Mesenchymal stem cell (in vitro differentiated cells and primary cell): Measurements from ENCODE around the gene FERMT2.

ENCODE experiments used
- DNase-seq: peaks from one replicate; pipeline ENCODE4 v3.0.0-alpha.2; 2013
- H2AFZ ChIP-seq: one replicate; pipeline ENCODE4 v1.6.1; 2013; ENCODE audit warnings: low read depth, mild to moderate bottlenecking, control low read depth, inconsistent platforms, low read length, moderate library complexity
- H2AK5ac ChIP-seq: 2 replicates; pipeline ENCODE4 v1.6.1; 2013; ENCODE audit warnings: low read length, moderate library complexity, mild to moderate bottlenecking, inconsistent platforms; ENCODE audit not compliant: severe bottlenecking
- H2BK120ac ChIP-seq: one replicate; pipeline ENCODE4 v1.6.1; 2013; ENCODE audit warnings: low read depth, mild to moderate bottlenecking, inconsistent platforms, low read length, moderate library complexity
- H2BK12ac ChIP-seq, 2 experiments: one replicate each; pipeline ENCODE4 v1.6.1; 2013; ENCODE audit warnings: inconsistent platforms in 2 of 2, low read length in 2 of 2, mild to moderate bottlenecking in 2 of 2, moderate library complexity in 2 of 2, control low read depth in 1 of 2
- H2BK15ac ChIP-seq: one replicate; pipeline ENCODE4 v1.6.1; 2013; ENCODE audit warnings: mild to moderate bottlenecking, low read depth, inconsistent platforms; ENCODE audit not compliant: poor library complexity, severe bottlenecking
- H2BK5ac ChIP-seq: 2 replicates; pipeline ENCODE4 v1.6.1; 2013; ENCODE audit warnings: low read depth, mild to moderate bottlenecking, low read length, control low read depth, inconsistent platforms; ENCODE audit not compliant: poor library complexity, severe bottlenecking
- H3K14ac ChIP-seq, 2 experiments: one replicate each; pipeline ENCODE4 v1.6.1; 2013; ENCODE audit warnings: inconsistent platforms in 2 of 2, low read length in 2 of 2, control low read depth in 1 of 2, mild to moderate bottlenecking in 1 of 2, moderate library complexity in 1 of 2
- H3K18ac ChIP-seq, 2 experiments: one replicate each; pipeline ENCODE4 v1.6.1; 2013; ENCODE audit warnings: inconsistent platforms in 2 of 2, low read length in 2 of 2, control low read depth in 1 of 2, low read depth in 1 of 2, mild to moderate bottlenecking in 1 of 2
- H3K23ac ChIP-seq, 2 experiments: one replicate each; pipeline ENCODE4 v1.6.1; 2013; ENCODE audit warnings: inconsistent platforms in 2 of 2, low read length in 2 of 2, mild to moderate bottlenecking in 2 of 2, moderate library complexity in 2 of 2, control low read depth in 1 of 2
- H3K27ac ChIP-seq: 2 replicates; pipeline ENCODE4 v1.5.1; 2013; ENCODE audit warnings: mild to moderate bottlenecking, moderate library complexity, low read length, control low read depth, inconsistent platforms; ENCODE audit not compliant: poor library complexity, severe bottlenecking
- H3K27me3 ChIP-seq, 2 experiments: 2 replicates each; pipeline versions ENCODE4 v1.6.1 to v1.7.0; 2013; ENCODE audit warnings: low read length in 2 of 2, mild to moderate bottlenecking in 2 of 2, moderate library complexity in 2 of 2, control low read depth in 1 of 2, inconsistent platforms in 1 of 2; ENCODE audit not compliant: control insufficient read depth in 1 of 2, insufficient read depth in 1 of 2
- H3K36me3 ChIP-seq, 2 experiments: 2 replicates each; pipeline versions ENCODE4 v1.6.1 to v1.7.0; 2013; ENCODE audit warnings: low read length in 2 of 2, control low read depth in 1 of 2, inconsistent platforms in 1 of 2, low read depth in 1 of 2, mild to moderate bottlenecking in 1 of 2; ENCODE audit not compliant: insufficient read depth in 2 of 2, control insufficient read depth in 1 of 2
- H3K4ac ChIP-seq, 2 experiments: one replicate each; pipeline ENCODE4 v1.6.1; 2013; ENCODE audit warnings: inconsistent platforms in 2 of 2, low read length in 2 of 2, mild to moderate bottlenecking in 2 of 2, moderate library complexity in 2 of 2, control low read depth in 1 of 2, low read depth in 1 of 2
- H3K4me1 ChIP-seq: 2 replicates; pipeline ENCODE4 v1.6.1; 2013; ENCODE audit warnings: low read depth, low read length, control low read depth; ENCODE audit not compliant: control insufficient read depth, insufficient read depth
- H3K4me2 ChIP-seq: 2 replicates; pipeline ENCODE4 v1.6.1; 2013; ENCODE audit warnings: low read length, mild to moderate bottlenecking, inconsistent platforms; ENCODE audit not compliant: poor library complexity, severe bottlenecking
- H3K4me3 ChIP-seq, 2 experiments: 2 replicates each; pipeline versions ENCODE4 v1.5.1 to v1.7.0; 2013; ENCODE audit warnings: low read length in 2 of 2, mild to moderate bottlenecking in 2 of 2, control low read depth in 1 of 2, low read depth in 1 of 2; ENCODE audit not compliant: insufficient read depth in 1 of 2
- H3K79me1 ChIP-seq: replicated peaks from 2 replicates; pipeline ENCODE4 v1.6.1; 2013; ENCODE audit warnings: mild to moderate bottlenecking, control low read depth, low read length, inconsistent platforms; ENCODE audit not compliant: poor library complexity, severe bottlenecking
- H3K9ac ChIP-seq: 2 replicates; pipeline ENCODE4 v1.7.0; 2013; ENCODE audit warnings: mild to moderate bottlenecking, low read length, moderate library complexity
- H3K9me3 ChIP-seq: 2 replicates; pipeline ENCODE4 v1.7.0; 2013; ENCODE audit warnings: mild to moderate bottlenecking, low read length; ENCODE audit not compliant: control insufficient read depth
- H4K8ac ChIP-seq: one replicate; pipeline ENCODE4 v1.6.1; 2013; ENCODE audit warnings: inconsistent platforms, mild to moderate bottlenecking, low read length, moderate library complexity
- H4K91ac ChIP-seq: one replicate; pipeline ENCODE4 v1.6.1; 2013; ENCODE audit warnings: mild to moderate bottlenecking, low read length, inconsistent platforms
- WGBS: methylation state at CpG from one replicate; pipeline ENCODE4 v1.1.7; 2013; ENCODE audit warnings: mixed read lengths; 5-methylcytosine and 5-hydroxymethylcytosine counted together

Gene FERMT2

DNA sequence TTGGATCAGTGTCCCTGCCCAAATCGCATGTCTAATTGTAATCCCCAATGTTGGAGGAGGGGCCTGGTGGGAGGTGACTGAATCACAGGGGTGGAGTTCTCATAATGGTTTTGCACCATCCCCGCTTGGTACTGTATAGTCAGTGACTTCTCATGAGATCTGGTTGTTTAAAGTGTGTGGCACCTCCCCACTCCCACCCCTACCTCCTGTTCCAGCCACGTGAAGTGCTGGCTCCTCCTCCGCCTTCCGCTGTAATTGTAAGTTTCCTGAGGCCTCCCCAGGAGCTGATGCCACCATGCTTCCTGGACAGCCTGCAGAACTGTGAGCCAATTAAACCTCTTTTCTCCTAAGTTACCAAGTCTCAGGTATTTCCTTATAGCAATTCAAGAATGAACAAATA, 67.2 kb downstream of the FERMT2 start:
- H3K9ac ChIP-seq: no peak overlapping the region
- no peak for DNase-seq
- no peak overlapping the region for H2BK120ac ChIP-seq
- H3K4me2 ChIP-seq: no peak overlapping the region
- peaks cover 14% of the 10 kb centered on the region for H3K79me1 ChIP-seq
- H4K91ac ChIP-seq: no peak overlapping the region
- H3K4ac ChIP-seq: no peak overlapping the region
- no peaks in the 10 kb centered on the region for H3K9me3 ChIP-seq
- no peak overlapping the region for H3K14ac ChIP-seq
- no peak overlapping the region for H2BK15ac ChIP-seq
- peaks cover 4% of the 10 kb centered on the region for H3K4me1 ChIP-seq
- H3K27ac ChIP-seq: no peak overlapping the region
- H4K8ac ChIP-seq: no peak overlapping the region
- H2BK5ac ChIP-seq: no peak overlapping the region
- H3K27me3 ChIP-seq: no peaks in the 10 kb centered on the region
- peaks cover 14 to 68% of the 10 kb centered on the region in 2 experiments for H3K36me3 ChIP-seq
- WGBS: 87% methylated on average over 5 of the region's 5 CpGs
- H2AFZ ChIP-seq: no peak overlapping the region
- H2BK12ac ChIP-seq: no peak overlapping the region
- H3K18ac ChIP-seq: no peak overlapping the region
- no peak overlapping the region for H3K23ac ChIP-seq
- no peak overlapping the region for H3K4me3 ChIP-seq
- no peak overlapping the region for H2AK5ac ChIP-seq

DNA sequence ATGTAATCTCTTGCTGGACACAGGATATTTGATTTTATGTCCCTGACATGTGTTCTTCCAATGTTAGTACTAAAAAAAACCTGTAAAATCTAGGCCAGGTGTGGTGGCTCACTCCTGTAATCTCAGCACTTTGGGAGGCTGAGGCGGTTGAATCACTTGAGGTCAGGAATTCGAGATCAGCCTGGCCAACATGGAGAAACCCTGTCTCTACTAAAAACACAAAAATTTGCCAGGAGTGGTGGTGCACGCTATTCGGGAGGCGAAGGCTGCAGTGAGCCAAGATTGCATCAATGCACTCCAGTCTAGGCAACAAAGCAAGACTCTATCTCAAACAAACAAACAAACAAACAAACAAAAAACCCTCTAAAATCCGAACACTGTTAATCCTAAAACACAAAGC, 68.0 kb downstream of the FERMT2 start:
- Histone ChIP-seq H4K8ac (no peak overlapping the region), H2AFZ (no peak overlapping the region), H3K27me3 (no peaks in the 10 kb centered on the region), H4K91ac (no peak overlapping the region), H3K18ac (no peak overlapping the region), H3K4me3 (no peak overlapping the region), H2BK5ac (no peak overlapping the region), H2BK15ac (no peak overlapping the region), H3K27ac (no peak overlapping the region), H3K9me3 (no peaks in the 10 kb centered on the region), H3K4me2 (no peak overlapping the region), H3K9ac (no peak overlapping the region), H2BK12ac (no peak overlapping the region), H2AK5ac (no peak overlapping the region), H2BK120ac (no peak overlapping the region), H3K14ac (no peak overlapping the region), H3K23ac (no peak overlapping the region), H3K36me3 (peaks cover 14 to 68% of the 10 kb centered on the region in 2 experiments), H3K4ac (no peak overlapping the region), H3K4me1 (peaks cover 4% of the 10 kb centered on the region), H3K79me1 (peaks cover 16% of the 10 kb centered on the region)
- 91% methylated on average over 6 of the region's 6 CpGs for WGBS
- no peak for DNase-seq

DNA sequence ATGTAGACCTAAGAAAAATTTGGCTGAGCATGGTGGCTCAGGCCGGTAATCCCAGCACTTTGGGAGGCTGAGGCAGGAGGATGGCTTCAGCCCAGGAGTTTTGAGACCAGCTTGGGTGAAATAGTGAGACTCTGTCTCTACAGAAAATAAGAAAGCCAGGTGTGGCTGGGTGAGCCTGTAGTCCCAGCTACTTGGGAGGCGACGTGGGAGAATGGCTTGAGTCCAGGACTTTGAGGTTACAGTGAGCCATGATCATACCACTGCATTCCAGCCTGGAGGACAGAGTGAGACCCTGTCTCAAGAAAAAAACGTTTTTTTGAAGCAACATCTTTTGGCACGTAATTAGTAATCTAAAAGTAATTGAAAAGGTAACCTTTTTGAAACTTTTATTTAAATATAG, 70.9 kb downstream of the FERMT2 start:
- Histone ChIP-seq H2BK15ac (no peak overlapping the region), H3K18ac (no peak overlapping the region), H3K4me1 (peaks cover 4% of the 10 kb centered on the region), H2BK12ac (no peak overlapping the region), H3K27me3 (no peaks in the 10 kb centered on the region), H3K79me1 (peaks cover 13% of the 10 kb centered on the region), H3K4me2 (no peak overlapping the region), H3K9me3 (no peaks in the 10 kb centered on the region), H2BK5ac (no peak overlapping the region), H3K27ac (peak overlapping the region; percentile 26), H2AFZ (no peak overlapping the region), H3K9ac (no peak overlapping the region), H3K23ac (no peak overlapping the region), H3K4ac (no peak overlapping the region), H3K36me3 (peaks cover 14 to 81% of the 10 kb centered on the region in 2 experiments), H4K8ac (peak overlapping the region; percentile 23), H2BK120ac (no peak overlapping the region), H2AK5ac (no peak overlapping the region), H4K91ac (no peak overlapping the region), H3K14ac (no peak overlapping the region), H3K4me3 (no peak overlapping the region)
- DNase-seq: no peak
- WGBS: 100% methylated on average over 3 of the region's 5 CpGs

DNA sequence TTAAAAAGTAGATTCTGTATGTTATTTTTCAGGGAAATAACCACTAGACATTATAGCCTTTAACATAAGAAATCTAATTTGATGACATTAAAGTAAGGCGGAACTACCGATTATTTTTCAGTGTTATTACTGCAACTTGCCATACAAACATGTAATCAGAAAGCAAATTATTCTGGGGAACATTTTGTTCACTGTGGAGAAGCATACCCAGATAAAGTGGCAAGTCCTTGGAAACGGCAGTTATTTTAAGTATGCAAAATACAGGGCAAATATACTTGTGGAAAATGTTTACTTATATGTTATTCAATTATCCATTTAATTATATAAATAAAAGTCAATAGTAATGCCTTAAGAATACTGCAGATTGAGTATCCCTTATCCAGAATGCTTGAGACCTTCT, 71.9 kb downstream of the FERMT2 start:
- Histone ChIP-seq H3K4ac (no peak overlapping the region), H2BK5ac (no peak overlapping the region), H2BK120ac (no peak overlapping the region)

More for the DNA sequence above, 71.9 kb downstream of the FERMT2 start:
- Histone ChIP-seq H3K14ac (no peak overlapping the region), H3K27me3 (no peaks in the 10 kb centered on the region), H3K23ac (no peak overlapping the region), H2AFZ (no peak overlapping the region), H3K79me1 (peaks cover 12% of the 10 kb centered on the region), H3K4me1 (peaks cover 4% of the 10 kb centered on the region), H3K36me3 (peaks cover 11 to 87% of the 10 kb centered on the region in 2 experiments), H3K9me3 (no peaks in the 10 kb centered on the region), H3K4me2 (no peak overlapping the region), H2BK15ac (no peak overlapping the region), H2AK5ac (no peak overlapping the region), H3K18ac (no peak overlapping the region), H3K27ac (no peak overlapping the region), H2BK12ac (no peak overlapping the region), H3K9ac (no peak overlapping the region), H4K8ac (no peak overlapping the region), H3K4me3 (no peak overlapping the region), H4K91ac (no peak overlapping the region)
- WGBS: no CpG with 5 or more reads among the region's 3 CpGs
- no peak for DNase-seq
